ENCODE results near the gene PRKAG1.

DNA sequence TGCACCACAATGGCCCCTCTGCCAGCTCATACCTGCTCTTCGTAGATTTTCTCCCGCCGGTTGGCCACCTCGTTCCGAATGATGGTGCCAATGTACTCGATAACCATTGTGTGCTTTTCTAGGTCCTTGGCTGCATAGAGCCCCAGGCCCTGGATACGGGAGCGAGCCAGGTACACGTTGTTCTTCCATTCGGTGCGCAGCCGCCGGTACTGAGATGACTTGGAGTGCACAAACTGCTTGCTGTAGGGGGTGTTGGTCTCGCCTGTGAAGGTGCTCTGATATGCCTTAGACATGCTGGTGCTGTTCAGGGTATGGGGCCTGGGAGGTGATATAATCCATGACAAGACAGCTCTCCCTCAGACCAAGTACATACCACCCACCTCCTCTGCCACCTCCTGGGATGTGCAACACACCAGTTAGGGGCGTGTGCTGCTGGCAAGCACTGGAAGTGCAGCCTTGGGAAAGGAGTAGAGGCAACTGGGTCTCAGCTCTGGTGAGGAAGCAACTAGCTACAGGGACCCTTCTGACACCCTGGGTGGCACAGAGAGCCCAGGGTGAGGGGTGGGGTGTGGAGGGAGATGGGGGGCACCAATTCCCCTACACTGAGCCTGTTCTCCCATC lies 4.1 kb upstream of the PRKAG1 start:
- TF ChIP-seq, protein P1, sequence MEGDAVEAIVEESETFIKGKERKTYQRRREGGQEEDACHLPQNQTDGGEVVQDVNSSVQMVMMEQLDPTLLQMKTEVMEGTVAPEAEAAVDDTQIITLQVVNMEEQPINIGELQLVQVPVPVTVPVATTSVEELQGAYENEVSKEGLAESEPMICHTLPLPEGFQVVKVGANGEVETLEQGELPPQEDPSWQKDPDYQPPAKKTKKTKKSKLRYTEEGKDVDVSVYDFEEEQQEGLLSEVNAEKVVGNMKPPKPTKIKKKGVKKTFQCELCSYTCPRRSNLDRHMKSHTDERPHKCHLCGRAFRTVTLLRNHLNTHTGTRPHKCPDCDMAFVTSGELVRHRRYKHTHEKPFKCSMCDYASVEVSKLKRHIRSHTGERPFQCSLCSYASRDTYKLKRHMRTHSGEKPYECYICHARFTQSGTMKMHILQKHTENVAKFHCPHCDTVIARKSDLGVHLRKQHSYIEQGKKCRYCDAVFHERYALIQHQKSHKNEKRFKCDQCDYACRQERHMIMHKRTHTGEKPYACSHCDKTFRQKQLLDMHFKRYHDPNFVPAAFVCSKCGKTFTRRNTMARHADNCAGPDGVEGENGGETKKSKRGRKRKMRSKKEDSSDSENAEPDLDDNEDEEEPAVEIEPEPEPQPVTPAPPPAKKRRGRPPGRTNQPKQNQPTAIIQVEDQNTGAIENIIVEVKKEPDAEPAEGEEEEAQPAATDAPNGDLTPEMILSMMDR (conservative IDR thresholded peaks at IDR 0.05; ENCODE audit: low read length), result no peak
- TF ChIP-seq EZH2phosphoT487 (IDR thresholded peaks at IDR 0.05; ENCODE audit: borderline replicate concordance, low read depth, low read length), result no peak

Measured in OCI-LY7 (cell line).